KOPT-K1 (cell line): ENCODE data around the gene MYO5A.
"Not testable (repeated sequence)": the region's sequence is repeated elsewhere in the genome, so short reads cannot be mapped to it uniquely, and the experiment has no call there.

Experiments
- H3K27ac ChIP-seq: fragments of 200-600 bp; sonication (generic); 2 replicates; pipeline ENCODE4 v1.5.1; 2016; ENCODE audit warnings: antibody characterized with exemption, mild to moderate bottlenecking, low read depth, low read length; ENCODE audit not compliant: poor library complexity, severe bottlenecking
- H3K36me3 ChIP-seq: fragments of 200-600 bp; sonication (generic); 2 replicates; pipeline ENCODE4 v1.5.1; 2017; ENCODE audit warnings: antibody characterized with exemption, mild to moderate bottlenecking, low read length, moderate library complexity; ENCODE audit not compliant: insufficient read depth
- H3K9me3 ChIP-seq: fragments of 200-600 bp; sonication (generic); 2 replicates; pipeline ENCODE4 v1.5.1; 2017; ENCODE audit warnings: antibody characterized with exemption, low read length, mild to moderate bottlenecking; ENCODE audit not compliant: insufficient read depth, poor library complexity, severe bottlenecking

The MYO5A gene

DNA sequence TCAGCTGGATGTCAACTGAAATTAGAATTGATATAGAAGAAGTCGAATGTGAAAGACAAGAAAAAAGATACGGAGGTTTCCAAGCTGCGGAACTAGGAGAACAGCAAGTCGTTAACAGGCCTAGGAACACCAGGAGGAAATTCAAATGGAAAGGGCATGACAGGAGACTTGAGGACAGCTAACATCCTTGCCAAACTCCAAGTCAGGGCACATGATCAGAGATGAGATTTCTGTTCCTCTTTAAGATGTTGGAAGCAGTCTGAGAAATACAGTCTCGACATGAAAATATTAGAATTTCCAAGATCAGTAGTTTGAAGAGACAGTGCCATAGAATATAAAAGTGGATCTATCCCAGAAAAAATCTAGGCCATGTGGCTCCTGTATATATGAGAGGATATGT is 5.0 kb downstream of the MYO5A start:
- no peaks in the 10 kb centered on the region for H3K9me3 ChIP-seq
- H3K36me3 ChIP-seq: no peaks in the 10 kb centered on the region
- H3K27ac ChIP-seq: no peak overlapping the region

DNA sequence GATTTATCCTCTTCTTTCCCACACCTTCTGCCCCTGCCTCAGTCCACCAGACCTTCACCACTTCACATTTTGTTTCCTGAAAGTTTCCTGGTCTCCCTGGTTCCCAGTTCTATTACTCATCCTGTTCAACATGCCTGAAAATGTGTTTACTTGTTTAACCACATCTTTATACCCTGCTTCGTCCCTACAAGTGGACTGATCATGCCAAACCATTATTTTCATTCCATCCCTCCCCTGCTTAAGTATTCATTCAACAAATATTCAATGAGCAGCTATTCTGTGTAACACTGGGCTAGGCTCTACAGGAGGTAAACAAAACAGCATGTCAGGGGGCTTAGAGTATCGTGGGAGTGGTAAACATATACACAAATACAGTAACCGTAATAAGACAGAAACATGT is 5.5 kb downstream of the MYO5A start:
- no peaks in the 10 kb centered on the region for H3K36me3 ChIP-seq
- no peak overlapping the region for H3K27ac ChIP-seq
- no peaks in the 10 kb centered on the region for H3K9me3 ChIP-seq

GRCh38 chr15:52521682-52522081 is 7.0 kb downstream of the MYO5A start:
- H3K36me3 ChIP-seq: no peaks in the 10 kb centered on the region
- H3K27ac ChIP-seq: no peak overlapping the region
- no peaks in the 10 kb centered on the region for H3K9me3 ChIP-seq

DNA sequence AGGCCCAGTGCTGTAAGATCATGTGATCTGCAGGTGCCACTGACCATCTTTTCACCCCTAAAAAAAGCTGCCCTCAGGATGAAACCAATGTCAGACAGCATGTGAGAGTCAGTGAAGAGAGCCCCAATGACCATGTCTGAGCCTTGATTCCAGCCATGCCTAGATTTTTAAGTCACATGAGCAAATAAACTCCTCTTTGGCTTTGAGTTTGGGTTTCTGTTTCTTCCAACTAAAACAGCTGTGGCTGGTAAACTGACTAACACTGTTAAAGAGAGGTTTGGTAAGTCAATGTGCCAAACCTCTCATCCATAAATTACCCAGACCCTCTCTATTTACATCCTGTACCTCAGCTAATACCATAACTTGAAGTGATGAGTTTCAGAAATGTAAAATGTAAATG is 8.3 kb downstream of the MYO5A start:
- Histone ChIP-seq H3K9me3 (no peaks in the 10 kb centered on the region), H3K36me3 (no peaks in the 10 kb centered on the region), H3K27ac (no peak overlapping the region)

- Histone ChIP-seq H3K27ac (no peak overlapping the region), H3K9me3 (no peaks in the 10 kb centered on the region), H3K36me3 (no peaks in the 10 kb centered on the region)
Observed at GRCh38 chr15:52518487-52519371, 10.0 kb downstream of the MYO5A start.

GRCh38 chr15:52517014-52517413 is 11.7 kb downstream of the MYO5A start:
- Histone ChIP-seq H3K9me3 (no peaks in the 10 kb centered on the region), H3K36me3 (no peaks in the 10 kb centered on the region), H3K27ac (no peak overlapping the region)

GRCh38 chr15:52515343-52515742 is 13.3 kb downstream of the MYO5A start:
- no peaks in the 10 kb centered on the region for H3K36me3 ChIP-seq
- no peak overlapping the region for H3K27ac ChIP-seq
- no peaks in the 10 kb centered on the region for H3K9me3 ChIP-seq

- no peaks in the 10 kb centered on the region for H3K36me3 ChIP-seq
- H3K27ac ChIP-seq: no peak overlapping the region
Observed at GRCh38 chr15:52514482-52514881, 14.2 kb downstream of the MYO5A start.

GRCh38 chr15:52512869-52513268 is 15.8 kb downstream of the MYO5A start:
- not testable (repeated sequence) for H3K9me3 ChIP-seq, H3K36me3 ChIP-seq, H3K27ac ChIP-seq

More at GRCh38 chr15:52514482-52514881, 14.2 kb downstream of the MYO5A start:
- H3K9me3 ChIP-seq: no peaks in the 10 kb centered on the region

- Histone ChIP-seq H3K27ac (no peak overlapping the region), H3K9me3 (no peaks in the 10 kb centered on the region)
Observed at GRCh38 chr15:52511084-52511483, 17.6 kb downstream of the MYO5A start.

GRCh38 chr15:52509500-52510245 is 19.0 kb downstream of the MYO5A start:
- H3K36me3 ChIP-seq: no peaks in the 10 kb centered on the region
- H3K27ac ChIP-seq: no peak overlapping the region
- H3K9me3 ChIP-seq: no peaks in the 10 kb centered on the region

More at GRCh38 chr15:52511084-52511483, 17.6 kb downstream of the MYO5A start:
- no peaks in the 10 kb centered on the region for H3K36me3 ChIP-seq

DNA sequence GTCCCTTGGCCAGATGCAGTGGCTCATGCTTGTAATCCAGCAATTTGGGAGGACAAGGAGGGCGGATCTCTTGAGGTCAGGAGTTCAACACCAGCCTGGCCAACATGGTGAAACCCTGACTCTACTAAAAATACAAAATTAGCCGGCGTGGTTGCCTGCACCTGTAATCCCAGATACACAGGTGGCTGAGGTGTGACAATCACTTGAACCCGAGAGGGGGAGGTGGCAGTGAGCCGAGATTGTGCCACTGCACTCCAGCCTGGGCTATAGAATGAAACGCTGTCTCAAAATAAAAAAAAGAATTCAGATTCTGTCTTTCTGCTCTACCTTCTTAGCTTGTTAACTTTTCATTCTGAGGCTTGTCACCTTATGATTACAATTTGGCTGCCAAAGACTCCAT is 22.1 kb downstream of the MYO5A start:
- Histone ChIP-seq H3K9me3 (no peaks in the 10 kb centered on the region), H3K36me3 (no peaks in the 10 kb centered on the region), H3K27ac (no peak overlapping the region)

DNA sequence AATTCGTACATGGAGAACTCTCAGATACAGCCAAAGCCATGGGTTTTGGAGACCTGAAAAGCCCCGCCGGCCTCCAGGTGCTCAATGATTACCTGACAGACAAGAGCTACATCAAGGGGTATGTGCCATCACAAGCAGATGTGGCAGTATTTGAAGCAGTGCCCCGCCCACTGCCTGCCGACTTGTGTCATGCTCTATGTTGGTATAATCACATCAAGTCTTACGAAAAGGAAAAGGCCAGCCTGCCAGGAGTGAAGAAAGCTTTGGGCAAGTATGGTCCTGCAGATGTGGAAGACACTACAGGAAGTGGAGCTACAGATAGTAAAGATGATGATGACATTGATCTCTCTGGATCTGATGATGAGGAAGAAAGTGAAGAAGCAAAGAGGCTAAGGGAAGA is 23.5 kb downstream of the MYO5A start:
- no peak overlapping the region for H3K27ac ChIP-seq
- no peaks in the 10 kb centered on the region for H3K9me3 ChIP-seq
- H3K36me3 ChIP-seq: no peaks in the 10 kb centered on the region

DNA sequence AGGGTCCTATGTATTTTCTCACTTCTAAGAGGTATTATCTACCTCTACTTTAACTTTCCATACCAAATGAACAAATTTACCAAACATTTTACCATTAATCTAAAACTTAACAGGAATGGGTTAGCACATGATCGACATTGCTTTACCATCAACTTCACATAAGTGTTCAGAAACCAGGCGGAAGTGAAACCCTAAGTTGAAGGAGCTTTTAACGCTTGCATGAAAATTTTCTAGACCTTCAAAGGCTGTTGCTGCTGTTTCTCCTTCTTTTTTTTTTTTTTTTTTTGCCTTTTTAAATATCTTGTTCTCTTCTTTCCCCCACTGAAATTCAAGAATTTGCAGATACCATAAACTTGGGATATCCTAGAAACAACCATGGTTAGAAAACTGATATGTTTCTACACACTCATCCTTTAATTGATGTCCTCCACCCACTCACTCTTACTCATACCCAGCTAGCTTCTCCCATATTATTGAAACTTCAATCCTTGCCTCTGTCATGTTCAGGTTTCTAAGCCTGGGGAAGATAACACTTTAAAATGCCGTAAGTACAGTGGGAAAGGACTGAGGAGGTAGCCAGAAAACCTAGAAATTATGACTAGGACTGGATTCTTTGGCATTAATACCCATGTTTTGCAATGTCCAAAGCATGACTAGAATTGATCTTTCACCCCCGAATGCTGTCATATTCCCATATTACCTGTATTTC is 24.7 kb downstream of the MYO5A start:
- no peak overlapping the region for H3K27ac ChIP-seq

GRCh38 chr15:52502608-52503007 is 26.1 kb downstream of the MYO5A start:
- no peak overlapping the region for H3K27ac ChIP-seq
- no peaks in the 10 kb centered on the region for H3K36me3 ChIP-seq
- no peaks in the 10 kb centered on the region for H3K9me3 ChIP-seq

More for the DNA sequence above, 24.7 kb downstream of the MYO5A start:
- Histone ChIP-seq H3K36me3 (no peaks in the 10 kb centered on the region), H3K9me3 (no peaks in the 10 kb centered on the region)
